ENCODE results near the gene SYNE2. TPM values are rescaled to one million over a fixed set of nuclear protein-coding genes. Genes with fewer than 3 reads are reported as not detected.

The SYNE2 gene
- total RNA-seq, 1 donor = 25.8 TPM

DNA sequence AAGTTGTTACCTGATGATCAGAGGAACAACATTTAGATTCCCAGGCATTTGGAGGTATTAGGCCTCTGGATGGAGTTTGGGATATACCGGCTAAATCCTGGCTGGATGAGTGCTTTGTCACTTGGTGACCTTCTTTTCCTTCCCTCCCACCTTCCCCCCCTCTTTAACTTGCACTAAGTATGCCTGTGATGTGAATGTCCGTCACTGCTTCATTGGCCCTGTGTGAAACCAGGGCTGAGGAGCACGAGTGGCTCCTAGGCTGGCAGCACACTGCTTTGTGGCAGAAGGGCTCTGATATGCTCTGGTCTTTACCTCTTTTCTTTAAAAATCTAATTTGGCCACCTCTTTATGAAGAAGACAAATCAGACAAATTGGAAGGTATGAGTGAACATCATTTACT lies 345.7 kb downstream of the SYNE2 start:
- no peak for TF ChIP-seq CTCF (IDR thresholded peaks at IDR 0.05; ENCODE audit: insufficient read depth, low read length)
- no peak overlapping the region for H3K4me3 ChIP-seq (ENCODE audit: low read depth, low read length)
- DNase-seq (ENCODE audit: low read depth) = no peak

DNA sequence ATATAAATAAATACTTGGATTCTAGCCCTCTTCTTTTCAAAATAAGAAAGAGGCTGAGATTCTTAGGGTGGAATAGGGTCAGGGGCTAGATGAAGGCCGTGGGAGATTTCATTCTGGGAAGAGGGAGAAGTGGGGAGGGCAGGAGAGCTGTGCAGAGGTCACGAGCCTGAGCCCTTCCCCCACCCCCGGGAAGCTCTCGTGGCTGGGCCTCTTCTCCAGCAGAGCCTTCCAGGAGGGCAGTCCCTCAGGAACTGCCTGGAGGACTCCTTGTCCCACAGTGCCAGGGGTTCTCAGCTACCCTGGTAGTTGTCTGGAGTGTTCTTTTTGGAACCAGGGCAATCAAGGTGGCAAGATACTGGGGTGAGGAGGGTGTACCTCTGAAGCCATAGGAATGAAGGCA lies 347.4 kb downstream of the SYNE2 start:
- DNase-seq (ENCODE audit: low read depth) = no peak
- H3K4me3 ChIP-seq (ENCODE audit: low read depth, low read length) = no peak overlapping the region
- no peak for TF ChIP-seq CTCF (IDR thresholded peaks at IDR 0.05; ENCODE audit: insufficient read depth, low read length)

DNA sequence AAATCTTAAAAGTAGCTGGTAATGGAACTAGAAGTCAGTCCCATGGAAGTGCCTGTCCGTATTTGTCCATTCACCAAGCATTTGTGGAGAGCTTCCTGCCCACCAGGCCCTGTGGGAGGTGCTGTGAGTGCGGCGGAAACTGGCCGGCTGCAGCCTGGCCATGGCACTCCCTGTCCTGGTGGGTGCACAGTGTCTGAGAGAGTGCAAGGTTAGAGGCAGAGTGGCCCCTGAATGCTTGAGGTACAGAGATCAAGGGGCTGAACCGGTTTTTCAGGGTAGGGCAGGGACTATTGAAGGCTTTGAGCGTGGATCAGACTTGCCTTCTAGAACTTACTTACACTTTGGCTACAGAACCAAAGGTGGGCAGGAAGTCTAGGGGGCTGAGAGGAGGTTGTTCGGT lies 348.5 kb downstream of the SYNE2 start:
- DNase-seq (ENCODE audit: low read depth) = no peak
- no peak overlapping the region for H3K4me3 ChIP-seq (ENCODE audit: low read depth, low read length)
- TF ChIP-seq CTCF (IDR thresholded peaks at IDR 0.05; ENCODE audit: insufficient read depth, low read length) = no peak

DNA sequence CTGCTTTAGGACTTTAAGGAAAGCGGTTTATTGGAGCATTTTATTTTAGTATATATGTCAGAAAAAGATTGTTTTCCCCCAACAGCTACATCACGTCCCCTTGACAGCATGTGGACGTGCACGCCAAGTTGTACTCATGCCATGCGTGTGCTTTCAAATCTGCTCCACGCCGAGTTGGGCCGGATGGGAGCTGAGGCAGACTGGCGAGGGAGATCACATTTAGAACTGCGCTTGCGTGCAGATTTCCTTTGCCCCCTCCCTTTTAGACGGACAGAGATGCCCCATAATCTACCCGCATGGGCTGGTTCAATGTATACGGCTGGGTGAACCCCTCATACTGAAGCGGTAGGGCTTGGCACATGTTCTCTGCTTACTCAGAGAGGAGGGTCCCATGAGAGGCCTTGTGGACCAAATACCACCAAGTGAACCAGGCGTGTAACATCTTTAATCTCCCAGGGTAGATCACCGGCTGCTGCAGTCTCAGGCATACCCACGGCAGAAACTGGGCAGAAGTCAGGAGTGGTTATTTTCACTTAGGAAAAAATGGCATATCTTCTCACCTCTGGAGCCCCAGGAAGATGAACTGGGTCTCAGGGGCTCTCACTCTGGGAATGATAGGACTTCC lies 349.2 kb downstream of the SYNE2 start:
- DNase-seq (ENCODE audit: low read depth) = no peak
- no peak overlapping the region for H3K4me3 ChIP-seq (ENCODE audit: low read depth, low read length)
- no peak for TF ChIP-seq CTCF (IDR thresholded peaks at IDR 0.05; ENCODE audit: insufficient read depth, low read length)

GRCh38 chr14:64202716-64203115 lies 349.9 kb downstream of the SYNE2 start:
- no peak for DNase-seq (ENCODE audit: low read depth)
- TF ChIP-seq CTCF (IDR thresholded peaks at IDR 0.05; ENCODE audit: insufficient read depth, low read length) = no peak

GRCh38 chr14:64203366-64204006 lies 350.7 kb downstream of the SYNE2 start:
- no peak for TF ChIP-seq CTCF (IDR thresholded peaks at IDR 0.05; ENCODE audit: insufficient read depth, low read length)
- no peak for DNase-seq (ENCODE audit: low read depth)
- H3K4me3 ChIP-seq (ENCODE audit: low read depth, low read length) = no peak overlapping the region

More at GRCh38 chr14:64202716-64203115, 349.9 kb downstream of the SYNE2 start:
- no peak overlapping the region for H3K4me3 ChIP-seq (ENCODE audit: low read depth, low read length)
